NT2/D1 (cell line): ENCODE data around the gene KIF1A.

ENCODE experiments used
- DNase-seq: peaks from one replicate; pipeline ENCODE4 v3.0.0-alpha.2; 2011; ENCODE audit warnings: low read depth, low spot score
- H3K27me3 ChIP-seq: 2 replicates; pipeline ENCODE4 v1.6.0; 2011; ENCODE audit warnings: mild to moderate bottlenecking; ENCODE audit not compliant: insufficient read length, insufficient read depth
- H3K36me3 ChIP-seq: 2 replicates; pipeline ENCODE4 v1.6.1; 2011; ENCODE audit warnings: mild to moderate bottlenecking, low read length, mixed read lengths; ENCODE audit not compliant: insufficient read depth, insufficient read length
- H3K4me1 ChIP-seq: 2 replicates; pipeline ENCODE4 v1.5.1; 2011; ENCODE audit not compliant: insufficient read depth, insufficient read length
- H3K4me3 ChIP-seq: 2 replicates; pipeline ENCODE4 v1.5.1; 2011; ENCODE audit warnings: low read depth; ENCODE audit not compliant: insufficient read length
- H3K9ac ChIP-seq: 2 replicates; pipeline ENCODE4 v1.6.0; 2011; ENCODE audit warnings: low read depth; ENCODE audit not compliant: insufficient read length
- H3K9me3 ChIP-seq: 2 replicates; pipeline ENCODE4 v1.5.1; 2011; ENCODE audit warnings: mild to moderate bottlenecking, low read length; ENCODE audit not compliant: insufficient read depth
- SUZ12 ChIP-seq: IDR thresholded peaks from 2 replicates; pipeline ENCODE4 v1.6.1; 2011; ENCODE audit not compliant: insufficient read length, insufficient read depth; ENCODE audit errors: extremely low read depth
- YY1 ChIP-seq: IDR thresholded peaks from 2 replicates; pipeline ENCODE4 v1.6.1; 2011; ENCODE audit not compliant: insufficient read length, insufficient read depth
- ZNF274 ChIP-seq: IDR thresholded peaks from 2 replicates; pipeline ENCODE4 v1.6.1; 2011; ENCODE audit warnings: mild to moderate bottlenecking, low read depth, low read length

Gene KIF1A

GRCh38 chr2:240786355-240786841, 33.6 kb downstream of the KIF1A start:
- Histone ChIP-seq H3K36me3 (no peaks in the 10 kb centered on the region), H3K4me1 (peaks cover 12% of the 10 kb centered on the region), H3K27me3 (no peaks in the 10 kb centered on the region), H3K9me3 (no peaks in the 10 kb centered on the region), H3K9ac (no peak overlapping the region), H3K4me3 (no peak overlapping the region)
- TF ChIP-seq YY1 (no peak), ZNF274 (no peak), SUZ12 (no peak)
- no peak for DNase-seq

GRCh38 chr2:240785424-240786335, 34.3 kb downstream of the KIF1A start:
- TF ChIP-seq ZNF274 = no peak
- TF ChIP-seq SUZ12 = no peak
- no peak for TF ChIP-seq YY1
- Histone ChIP-seq H3K9me3 (no peaks in the 10 kb centered on the region), H3K4me3 (no peak overlapping the region), H3K9ac (no peak overlapping the region), H3K36me3 (no peaks in the 10 kb centered on the region), H3K4me1 (peaks cover 12% of the 10 kb centered on the region), H3K27me3 (no peaks in the 10 kb centered on the region)
- no peak for DNase-seq

GRCh38 chr2:240784629-240785423, 35.2 kb downstream of the KIF1A start:
- Histone ChIP-seq H3K9me3 (no peaks in the 10 kb centered on the region), H3K27me3 (no peaks in the 10 kb centered on the region), H3K36me3 (no peaks in the 10 kb centered on the region), H3K4me3 (no peak overlapping the region), H3K4me1 (peaks cover 10% of the 10 kb centered on the region), H3K9ac (no peak overlapping the region)
- no peak for TF ChIP-seq ZNF274
- no peak for DNase-seq

GRCh38 chr2:240783819-240784621, 36.0 kb downstream of the KIF1A start:
- Histone ChIP-seq H3K27me3 (no peaks in the 10 kb centered on the region), H3K4me3 (no peak overlapping the region), H3K9me3 (no peaks in the 10 kb centered on the region), H3K9ac (no peak overlapping the region), H3K4me1 (peaks cover 9% of the 10 kb centered on the region), H3K36me3 (no peaks in the 10 kb centered on the region)
- no peak for DNase-seq
- TF ChIP-seq ZNF274 = no peak
- TF ChIP-seq SUZ12 = no peak
- no peak for TF ChIP-seq YY1

- Histone ChIP-seq H3K9ac (no peak overlapping the region), H3K9me3 (no peaks in the 10 kb centered on the region), H3K4me3 (no peak overlapping the region), H3K36me3 (no peaks in the 10 kb centered on the region), H3K27me3 (no peaks in the 10 kb centered on the region), H3K4me1 (peaks cover 9% of the 10 kb centered on the region)
- TF ChIP-seq YY1 (no peak), SUZ12 (no peak)
- DNase-seq = no peak
These were observed 36.9 kb downstream of the KIF1A start for GRCh38 chr2:240782886-240783818.

GRCh38 chr2:240782221-240782885, 37.7 kb downstream of the KIF1A start:
- DNase-seq = no peak
- H3K27me3 ChIP-seq = no peaks in the 10 kb centered on the region
- TF ChIP-seq YY1 = no peak
- no peak for TF ChIP-seq SUZ12
- TF ChIP-seq ZNF274 = no peak
- no peaks in the 10 kb centered on the region for H3K9me3 ChIP-seq
- no peak overlapping the region for H3K4me3 ChIP-seq
- H3K4me1 ChIP-seq = peaks cover 9% of the 10 kb centered on the region
- peak overlapping the region; percentile 4 for H3K9ac ChIP-seq
- H3K36me3 ChIP-seq = no peaks in the 10 kb centered on the region
